Osteocyte (in vitro differentiated cells): Measurements from ENCODE around the gene G2E3. TPM values are rescaled to one million over a fixed set of nuclear protein-coding genes. Genes with fewer than 3 reads are reported as not detected.

Source experiments
- DNase-seq: peaks from one replicate; pipeline ENCODE4 v3.0.0; 2021; ENCODE audit warnings: mixed read lengths; ENCODE audit not compliant: unreplicated experiment; ENCODE audit errors: extremely low spot score
- H3K27ac Mint-ChIP-seq: one replicate; pipeline ENCODE4 v1.8.0; 2021; ENCODE audit warnings: mild to moderate bottlenecking, mixed read lengths; ENCODE audit not compliant: unreplicated experiment
- H3K27me3 Mint-ChIP-seq: one replicate; pipeline ENCODE4 v1.8.0; 2021; ENCODE audit warnings: mixed read lengths; ENCODE audit not compliant: unreplicated experiment
- H3K36me3 Mint-ChIP-seq: one replicate; pipeline ENCODE4 v1.8.0; 2021; ENCODE audit warnings: mixed read lengths; ENCODE audit not compliant: unreplicated experiment
- H3K4me1 Mint-ChIP-seq: one replicate; pipeline ENCODE4 v1.8.0; 2021; ENCODE audit warnings: mixed read lengths; ENCODE audit not compliant: unreplicated experiment
- H3K4me3 Mint-ChIP-seq: one replicate; pipeline ENCODE4 v1.8.0; 2021; ENCODE audit warnings: mild to moderate bottlenecking, moderate library complexity, mixed read lengths; ENCODE audit not compliant: unreplicated experiment
- H3K9me3 Mint-ChIP-seq: one replicate; pipeline ENCODE4 v1.8.0; 2021; ENCODE audit warnings: mixed read lengths; ENCODE audit not compliant: unreplicated experiment
- CTCF ChIP-seq: fragments of 200-600 bp; sonication (generic); IDR thresholded peaks from 2 replicates; pipeline ENCODE4 v1.5.0; 2021; ENCODE audit warnings: antibody characterized with exemption, mild to moderate bottlenecking, moderate library complexity
- total RNA-seq: library from RNA; stranded (reverse); gene quantifications from 2 replicates; pipeline ENCODE4 v1.2.1, GENCODE V29; 2021

G2E3 gene
- total RNA-seq, 1 donor from 2014 or later: 24.7 TPM

GRCh38 chr14:30547388-30548048, 11.4 kb upstream of the G2E3 start:
- Mint-ChIP-seq H3K4me3 (no peak overlapping the region), H3K9me3 (peaks cover 5% of the 10 kb centered on the region), H3K36me3 (no peaks in the 10 kb centered on the region), H3K4me1 (peaks cover 10% of the 10 kb centered on the region), H3K27ac (no peak overlapping the region), H3K27me3 (peaks cover 42% of the 10 kb centered on the region)
- no peak for TF ChIP-seq CTCF
- DNase-seq: no peak

- no peak for TF ChIP-seq CTCF
- Mint-ChIP-seq H3K4me1 (peaks cover 10% of the 10 kb centered on the region), H3K4me3 (no peak overlapping the region), H3K27me3 (peaks cover 27% of the 10 kb centered on the region), H3K27ac (no peak overlapping the region), H3K9me3 (peaks cover 3% of the 10 kb centered on the region), H3K36me3 (no peaks in the 10 kb centered on the region)
- DNase-seq: no peak
Measured at GRCh38 chr14:30550335-30550734, 8.6 kb upstream of the G2E3 start.

- TF ChIP-seq CTCF: no peak
- no peak overlapping the region for H3K4me3 Mint-ChIP-seq
- no peaks in the 10 kb centered on the region for H3K9me3 Mint-ChIP-seq
- H3K4me1 Mint-ChIP-seq: peaks cover 10% of the 10 kb centered on the region
- no peak for DNase-seq
- H3K27me3 Mint-ChIP-seq: peaks cover 23% of the 10 kb centered on the region
- no peaks in the 10 kb centered on the region for H3K36me3 Mint-ChIP-seq
- H3K27ac Mint-ChIP-seq: no peak overlapping the region
Measured at GRCh38 chr14:30551460-30551859, 7.5 kb upstream of the G2E3 start.

- TF ChIP-seq CTCF: no peak
- Mint-ChIP-seq H3K27ac (no peak overlapping the region), H3K27me3 (peaks cover 17% of the 10 kb centered on the region), H3K36me3 (no peaks in the 10 kb centered on the region), H3K4me1 (peaks cover 10% of the 10 kb centered on the region), H3K4me3 (no peak overlapping the region), H3K9me3 (no peaks in the 10 kb centered on the region)
- DNase-seq: no peak
Measured at GRCh38 chr14:30553311-30553989, 5.5 kb upstream of the G2E3 start.

- peak overlapping the region; percentile 100 for H3K27ac Mint-ChIP-seq
- peak overlapping the region; percentile 100 for H3K4me3 Mint-ChIP-seq
- TF ChIP-seq CTCF: no peak
- no peak for DNase-seq
- H3K4me1 Mint-ChIP-seq: peaks cover 18% of the 10 kb centered on the region
- peaks cover 5% of the 10 kb centered on the region for H3K36me3 Mint-ChIP-seq
- peaks cover 3% of the 10 kb centered on the region for H3K27me3 Mint-ChIP-seq
- peaks cover 4% of the 10 kb centered on the region for H3K9me3 Mint-ChIP-seq
Measured at GRCh38 chr14:30558362-30558674, 640 bp upstream of the G2E3 start.
